IMR-90 (cell line): Measurements from ENCODE around the gene TMEM97. TPM values are rescaled to one million over a fixed set of nuclear protein-coding genes. Genes with fewer than 3 reads are reported as not detected.

Experiments used
- ATAC-seq: fragments of 200-7000 bp; cut with Tn5 transposase; 2 replicates; pipeline ENCODE4 v1.9.1; 2020; ENCODE audit warnings: low read depth, mild to moderate bottlenecking, moderate library complexity
- BruUV-seq: library from RNA; stranded (reverse); fragments of 400-500 nt; replicated peaks from 2 replicates; lab custom pipeline; 2021; lab: Mats Ljungman, UMichigan
- CTCF ChIA-PET: fragments of 300-600 bp; formaldehyde crosslinking; extraction: SDS; loops from one replicate; lab custom pipeline; 2021; ENCODE audit warnings: antibody characterized with exemption; lab: Yijun Ruan, JAX
- POLR2A ChIA-PET: fragments of 300-600 bp; sonication (Branson Sonifier 250); formaldehyde crosslinking; loops from one replicate; lab custom pipeline; 2022; ENCODE audit warnings: antibody characterized with exemption; ENCODE audit not compliant: unreplicated experiment; lab: Charles Lee
- DNase-seq: peaks from one replicate; pipeline ENCODE4 v3.0.0; 2013
- H2AFZ ChIP-seq: replicated peaks from 2 replicates; pipeline ENCODE3; 2013; ENCODE audit warnings: low read length, mild to moderate bottlenecking; ENCODE audit not compliant: poor library complexity
- H2AK5ac ChIP-seq: 2 replicates; pipeline ENCODE4 v1.6.1; 2013; ENCODE audit warnings: low read depth, low read length, inconsistent platforms
- H2AK9ac ChIP-seq: replicated peaks from 2 replicates; pipeline ENCODE3; 2013; ENCODE audit warnings: mild to moderate bottlenecking, low read depth, low read length, moderate library complexity; ENCODE audit not compliant: poor library complexity
- H2BK120ac ChIP-seq: 2 replicates; pipeline ENCODE4 v1.6.1; 2013; ENCODE audit warnings: low read depth, low read length, inconsistent platforms
- H2BK15ac ChIP-seq: 3 replicates; pipeline ENCODE4 v1.6.1; 2013; ENCODE audit warnings: low read depth, low read length, inconsistent platforms
- H2BK20ac ChIP-seq: 2 replicates; pipeline ENCODE4 v1.6.1; 2013; ENCODE audit warnings: low read depth, mild to moderate bottlenecking, inconsistent platforms, low read length, moderate library complexity
- H2BK5ac ChIP-seq: 2 replicates; pipeline ENCODE4 v1.6.1; 2013; ENCODE audit warnings: mild to moderate bottlenecking, low read depth, low read length, inconsistent platforms; ENCODE audit not compliant: poor library complexity, severe bottlenecking
- H3K14ac ChIP-seq: replicated peaks from 2 replicates; pipeline ENCODE4 v1.6.1; 2013; ENCODE audit warnings: low read depth, low read length, inconsistent platforms
- H3K18ac ChIP-seq: 2 replicates; pipeline ENCODE4 v1.6.1; 2013; ENCODE audit warnings: low read depth, low read length, control low read depth
- H3K23ac ChIP-seq: 2 replicates; pipeline ENCODE4 v1.6.1; 2013; ENCODE audit warnings: low read depth, low read length, inconsistent platforms
- H3K27ac ChIP-seq: 2 replicates; pipeline ENCODE4 v1.5.1; 2013; ENCODE audit warnings: mild to moderate bottlenecking, control low read depth, low read length; ENCODE audit not compliant: insufficient read depth
- H3K27me3 ChIP-seq: 2 replicates; pipeline ENCODE4 v1.6.1; 2013; ENCODE audit warnings: low read length; ENCODE audit not compliant: control insufficient read depth, insufficient read depth
- H3K36me3 ChIP-seq: 2 replicates; pipeline ENCODE4 v1.6.1; 2013; ENCODE audit warnings: low read length, mixed read lengths; ENCODE audit not compliant: control insufficient read depth, insufficient read depth
- H3K4ac ChIP-seq: 2 replicates; pipeline ENCODE4 v1.6.1; 2013; ENCODE audit warnings: low read depth, low read length, inconsistent platforms
- H3K4me1 ChIP-seq: 2 replicates; pipeline ENCODE4 v1.6.1; 2013; ENCODE audit warnings: low read length, mixed read lengths; ENCODE audit not compliant: control insufficient read depth, insufficient read depth
- H3K4me2 ChIP-seq: 2 replicates; pipeline ENCODE4 v1.6.1; 2013; ENCODE audit warnings: low read depth, mild to moderate bottlenecking, control low read depth, low read length, moderate library complexity
- H3K4me3 ChIP-seq: 2 replicates; pipeline ENCODE4 v1.5.1; 2013; ENCODE audit warnings: low read depth, mild to moderate bottlenecking, control low read depth, low read length, moderate library complexity; ENCODE audit not compliant: insufficient read depth
- H3K56ac ChIP-seq: 2 replicates; pipeline ENCODE4 v1.6.1; 2013; ENCODE audit warnings: low read length, inconsistent platforms; ENCODE audit not compliant: insufficient read depth; ENCODE audit errors: extremely low read depth
- H3K79me1 ChIP-seq, 2 experiments: 2 replicates each; pipeline ENCODE4 v1.6.1; 2013; ENCODE audit warnings: low read length in 2 of 2, inconsistent platforms in 1 of 2, low read depth in 1 of 2
- H3K9ac ChIP-seq: 2 replicates; pipeline ENCODE4 v1.6.1; 2013; ENCODE audit warnings: low read depth, low read length, control low read depth
- H3K9me1 ChIP-seq: 2 replicates; pipeline ENCODE4 v1.6.1; 2013; ENCODE audit warnings: low read length, inconsistent platforms; ENCODE audit not compliant: insufficient read depth
- H3K9me3 ChIP-seq: 2 replicates; pipeline ENCODE4 v1.6.1; 2013; ENCODE audit warnings: low read length; ENCODE audit not compliant: control insufficient read depth, insufficient read depth
- H4K20me1 ChIP-seq: 2 replicates; pipeline ENCODE4 v1.6.1; 2013; ENCODE audit warnings: low read length, inconsistent platforms; ENCODE audit not compliant: insufficient read depth
- H4K5ac ChIP-seq: 2 replicates; pipeline ENCODE4 v1.6.1; 2013; ENCODE audit warnings: mild to moderate bottlenecking, low read depth, low read length, control low read depth
- H4K8ac ChIP-seq, 2 experiments: 2 replicates each; pipeline ENCODE4 v1.6.1; 2013; ENCODE audit warnings: low read depth in 2 of 2, low read length in 2 of 2, control low read depth in 1 of 2, inconsistent platforms in 1 of 2
- H4K91ac ChIP-seq: 2 replicates; pipeline ENCODE4 v1.6.1; 2013; ENCODE audit warnings: low read depth, low read length, inconsistent platforms; ENCODE audit not compliant: insufficient read depth
- BHLHE40 ChIP-seq: fragments of 150-350 bp; IDR thresholded peaks from 2 replicates; pipeline ENCODE4 v1.6.1; 2016; ENCODE audit warnings: mild to moderate bottlenecking, low read depth, low read length
- FOS ChIP-seq: fragments of 150-350 bp; IDR thresholded peaks from 2 replicates; pipeline ENCODE4 v1.6.1; 2016; ENCODE audit warnings: low read depth, low read length
- MAFK ChIP-seq: IDR thresholded peaks from 2 replicates; pipeline ENCODE4 v1.6.1; 2012; ENCODE audit warnings: low read depth, low read length, improper control_type of control experiment
- POLR2A ChIP-seq: IDR thresholded peaks from 2 replicates; pipeline ENCODE4 v1.6.1; 2012; ENCODE audit warnings: mild to moderate bottlenecking, low read depth, low read length
- WGBS, 2 experiments: methylation state at CpG; one replicate each; pipeline versions ENCODE4 v1.1.5 to v1.1.7; 2013; ENCODE audit warnings: missing lambda C conversion rate in 2 of 2; ENCODE audit not compliant: insufficient read length in 1 of 2; ENCODE audit errors: extremely low coverage in 2 of 2; 5-methylcytosine and 5-hydroxymethylcytosine counted together
- dilution Hi-C: fragments of 300-500 bp; cut with HindIII; formaldehyde crosslinking; loops from one replicate; pipeline ENCODE4 v1.14.3; 2018; ENCODE audit warnings: low sequenced_read_pairs; ENCODE audit not compliant: unreplicated experiment
- in situ Hi-C: fragments of 300-500 bp; cut with MboI; formaldehyde crosslinking; loops from 3 replicates; pipeline ENCODE4 v1.14.3; 2019; ENCODE audit warnings: low sequenced_read_pairs, inconsistent platforms, mixed read lengths
- intact Hi-C: fragments of 100-400 bp; cut with micrococcal nuclease; formaldehyde crosslinking; loops from 2 replicates; pipeline ENCODE4 v1.10.0; 2022
- polyA plus RNA-seq, 3 experiments: library from polyadenylated mRNA; depleted of rRNA; stranded (reverse); fragments of >200 nt; gene quantifications; 2 replicates each; pipeline ENCODE4 v1.2.3, GENCODE V29; 2012; ENCODE audit warnings: low replicate concordance in 1 of 3
- total RNA-seq: library from RNA; depleted of rRNA; stranded (reverse); fragments of >200 nt; gene quantifications from 2 replicates; pipeline ENCODE4 v1.2.3, GENCODE V29; 2012
- TF ChIP-seq, protein P1 (sequence below): fragments of 150-350 bp; IDR thresholded peaks from 2 replicates; pipeline ENCODE4 v1.6.1; 2017; ENCODE audit warnings: mild to moderate bottlenecking, antibody characterized with exemption, low read length, low read depth

TMEM97 gene
- total and polyA plus RNA-seq, 2 of the 4 experiments (the other 2 are of a cell fraction): 12.3 to 21.3 TPM

DNA sequence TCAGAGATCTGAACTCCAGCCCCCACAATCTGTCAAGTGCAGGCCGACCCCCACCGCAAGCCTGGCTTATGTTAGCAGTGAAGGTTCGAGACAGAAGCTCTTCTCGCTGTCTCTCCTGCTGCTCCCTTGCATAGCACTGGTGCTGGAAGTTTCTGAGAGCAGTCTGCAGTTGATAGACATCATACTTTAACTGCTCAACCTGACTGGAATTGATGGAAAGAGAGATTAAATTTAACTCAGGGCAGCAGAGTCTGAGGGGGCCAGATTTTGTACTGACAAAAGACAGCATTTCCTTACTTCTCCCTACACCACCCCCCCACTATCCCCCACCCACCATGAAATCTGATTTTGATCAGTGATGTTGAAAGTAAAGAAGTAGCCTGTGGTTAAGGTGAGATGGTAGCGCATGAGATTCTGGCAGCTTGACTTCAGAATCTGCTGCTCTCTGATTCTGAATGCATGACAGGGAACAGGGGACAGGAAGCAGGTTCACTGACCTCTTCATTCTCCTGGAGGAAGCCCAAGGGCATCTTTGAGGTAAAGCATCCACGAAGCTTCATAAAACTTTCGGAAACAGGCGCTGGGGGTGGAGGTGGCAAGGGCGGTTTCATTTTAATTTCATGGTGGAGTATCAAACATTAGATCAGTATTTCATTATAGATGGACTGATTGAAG, 44.3 kb upstream of the TMEM97 start:
- Histone ChIP-seq H3K4me1 (peaks cover 7% of the 10 kb centered on the region; the same call in 1 of the 2 replicates), H4K5ac (no peak overlapping the region), H3K79me1 (no peaks in the 10 kb centered on the region), H3K36me3 (no peaks in the 10 kb centered on the region), H3K27me3 (peaks cover 30% of the 10 kb centered on the region), H2BK20ac (no peak overlapping the region), H3K9me1 (no peaks in the 10 kb centered on the region), H4K8ac (no peak overlapping the region), H3K27ac (no peak overlapping the region), H3K4ac (no peak overlapping the region), H3K4me2 (no peak overlapping the region), H4K20me1 (no peaks in the 10 kb centered on the region), H2AK5ac (no peak overlapping the region), H2BK15ac (no peak overlapping the region), H2AFZ (no peak overlapping the region), H3K9ac (no peak overlapping the region), H3K9me3 (no peaks in the 10 kb centered on the region), H3K4me3 (no peak overlapping the region), H2BK120ac (no peak overlapping the region), H2AK9ac (no peak overlapping the region), H3K18ac (no peak overlapping the region), H4K91ac (no peak overlapping the region), H3K56ac (no peak overlapping the region), H3K14ac (no peak overlapping the region), H2BK5ac (no peak overlapping the region), H3K23ac (no peak overlapping the region)
- ChIA-PET CTCF (no interaction called here), POLR2A (no interaction called here)
- dilution Hi-C loops: no loop called here
- no peak for ATAC-seq
- in situ Hi-C loops: no loop called here
- BruUV-seq: no TSS peak
- DNase-seq: no peak
- TF ChIP-seq FOS (no peak), BHLHE40 (no peak), MAFK (no peak), POLR2A (no peak)
- TF ChIP-seq, protein P1, sequence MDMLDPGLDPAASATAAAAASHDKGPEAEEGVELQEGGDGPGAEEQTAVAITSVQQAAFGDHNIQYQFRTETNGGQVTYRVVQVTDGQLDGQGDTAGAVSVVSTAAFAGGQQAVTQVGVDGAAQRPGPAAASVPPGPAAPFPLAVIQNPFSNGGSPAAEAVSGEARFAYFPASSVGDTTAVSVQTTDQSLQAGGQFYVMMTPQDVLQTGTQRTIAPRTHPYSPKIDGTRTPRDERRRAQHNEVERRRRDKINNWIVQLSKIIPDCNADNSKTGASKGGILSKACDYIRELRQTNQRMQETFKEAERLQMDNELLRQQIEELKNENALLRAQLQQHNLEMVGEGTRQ: no peak
- intact Hi-C loops: no loop called here
- WGBS, 2 experiments: 25% methylated on average over 4 of the region's 9 CpGs; no CpG with 5 or more reads in 1 of the 2 experiments
